GM19099 (cell line): Measurements from ENCODE around the gene ZNF622.

Source experiments
- POLR2A ChIP-seq: IDR thresholded peaks from 3 replicates; pipeline ENCODE4 v1.6.1; 2011; ENCODE audit warnings: low read depth; ENCODE audit not compliant: insufficient read length; ENCODE audit errors: extremely low read depth

The ZNF622 gene, protein sequence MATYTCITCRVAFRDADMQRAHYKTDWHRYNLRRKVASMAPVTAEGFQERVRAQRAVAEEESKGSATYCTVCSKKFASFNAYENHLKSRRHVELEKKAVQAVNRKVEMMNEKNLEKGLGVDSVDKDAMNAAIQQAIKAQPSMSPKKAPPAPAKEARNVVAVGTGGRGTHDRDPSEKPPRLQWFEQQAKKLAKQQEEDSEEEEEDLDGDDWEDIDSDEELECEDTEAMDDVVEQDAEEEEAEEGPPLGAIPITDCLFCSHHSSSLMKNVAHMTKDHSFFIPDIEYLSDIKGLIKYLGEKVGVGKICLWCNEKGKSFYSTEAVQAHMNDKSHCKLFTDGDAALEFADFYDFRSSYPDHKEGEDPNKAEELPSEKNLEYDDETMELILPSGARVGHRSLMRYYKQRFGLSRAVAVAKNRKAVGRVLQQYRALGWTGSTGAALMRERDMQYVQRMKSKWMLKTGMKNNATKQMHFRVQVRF

DNA sequence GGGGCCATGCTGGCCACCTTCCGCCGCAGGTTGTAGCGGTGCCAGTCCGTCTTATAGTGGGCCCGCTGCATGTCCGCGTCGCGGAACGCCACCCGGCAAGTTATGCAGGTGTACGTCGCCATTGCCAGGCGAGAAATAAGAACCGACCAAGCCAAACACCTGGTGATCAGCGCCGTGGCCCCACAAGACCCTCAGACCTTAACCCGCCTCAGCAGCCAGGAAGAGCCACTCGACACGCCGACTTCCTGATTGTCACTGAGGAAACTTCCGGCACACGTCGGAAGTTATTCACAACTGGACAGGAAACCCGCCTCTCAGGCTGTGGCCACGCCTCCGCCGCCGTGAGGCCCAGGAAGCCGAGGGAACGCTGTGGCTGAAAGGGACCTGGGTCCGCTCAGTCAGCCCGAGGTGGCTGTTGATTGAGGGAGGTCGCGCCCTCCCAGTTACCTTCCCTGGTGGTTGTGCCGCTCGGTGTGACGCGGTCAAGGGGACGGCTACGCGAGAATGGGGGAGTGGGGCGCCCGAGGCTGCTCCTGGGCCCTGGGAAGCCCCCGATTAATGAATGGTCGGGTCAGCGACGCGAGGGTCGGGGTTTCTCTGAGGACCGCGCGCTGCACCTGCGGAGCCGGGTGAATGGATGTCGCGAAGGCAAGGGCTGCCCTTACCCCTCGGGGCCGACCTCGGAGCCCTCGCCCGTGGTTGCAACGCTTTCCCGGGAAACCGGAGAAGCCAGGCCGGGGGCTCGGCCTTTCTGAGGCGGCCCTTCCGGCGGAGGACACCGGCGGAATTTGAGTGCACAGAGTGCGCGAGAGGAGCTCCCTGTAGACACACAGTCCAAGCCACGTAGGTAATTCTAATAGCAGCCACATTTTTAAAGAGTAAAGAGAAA, at the start of gene ZNF622:
ZNF622 (minus strand) TSS at position 257 of the 889 bp plus-strand sequence; CDS start at position 122, 135 bp downstream.
- TF ChIP-seq POLR2A = peak; percentile 97

DNA sequence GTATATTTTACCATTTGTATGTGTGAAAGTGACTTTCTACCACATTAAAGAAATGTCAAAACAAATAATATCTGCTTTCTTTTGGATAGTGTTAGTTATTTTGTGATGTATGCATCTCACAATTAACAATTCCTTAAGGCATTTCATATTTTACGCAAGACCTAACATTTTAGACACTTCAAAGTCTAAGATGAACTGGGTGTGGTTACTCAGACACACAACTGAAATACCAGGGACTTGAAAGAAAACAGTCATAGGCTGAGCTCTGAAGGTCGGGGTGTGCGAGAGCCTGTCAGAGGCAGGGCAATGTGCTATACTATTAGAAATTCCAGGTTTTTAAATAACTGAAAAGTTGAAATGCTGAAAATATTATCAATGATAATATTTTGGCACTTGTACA, 44.5 kb upstream of the ZNF622 start:
- TF ChIP-seq POLR2A = no peak

DNA sequence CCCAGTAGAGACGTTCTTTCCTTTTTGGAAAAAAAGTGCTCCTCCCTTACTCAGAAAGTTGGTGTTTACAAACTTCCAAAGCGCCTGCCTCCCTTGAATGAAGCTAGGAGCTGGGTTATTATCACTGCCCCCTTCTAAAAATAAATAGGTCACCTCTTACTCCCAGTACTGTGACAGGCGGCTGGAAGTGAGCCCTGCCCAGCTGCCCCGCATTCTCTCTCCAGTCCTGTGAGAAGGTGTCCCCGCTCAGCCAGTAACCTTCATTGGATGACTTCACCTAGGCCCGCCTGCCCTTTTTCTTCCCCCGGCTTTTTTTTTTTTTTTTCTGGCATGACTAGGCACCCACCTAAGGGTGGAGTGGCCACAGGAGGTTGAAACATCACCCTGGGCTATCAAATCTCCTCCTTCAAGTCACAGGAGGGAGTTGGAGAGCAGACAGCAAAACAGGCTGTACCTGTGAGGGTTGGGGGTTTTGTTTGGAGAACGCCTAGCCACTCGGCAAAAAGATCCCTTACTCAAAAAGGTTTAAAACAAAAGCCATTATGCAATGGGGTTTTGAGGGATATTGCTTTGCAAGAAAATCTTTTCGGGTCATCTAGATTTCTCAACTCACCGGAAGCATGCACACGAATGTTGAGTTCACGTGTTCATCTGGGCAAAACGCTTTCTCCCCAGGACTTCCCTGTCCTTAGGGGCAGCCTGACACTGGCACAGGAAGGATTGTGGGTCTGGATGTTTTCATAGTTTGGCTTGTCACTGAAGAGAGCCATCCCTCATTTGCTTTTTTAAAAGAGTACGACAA, 43.3 kb upstream of the ZNF622 start:
- no peak for TF ChIP-seq POLR2A

DNA sequence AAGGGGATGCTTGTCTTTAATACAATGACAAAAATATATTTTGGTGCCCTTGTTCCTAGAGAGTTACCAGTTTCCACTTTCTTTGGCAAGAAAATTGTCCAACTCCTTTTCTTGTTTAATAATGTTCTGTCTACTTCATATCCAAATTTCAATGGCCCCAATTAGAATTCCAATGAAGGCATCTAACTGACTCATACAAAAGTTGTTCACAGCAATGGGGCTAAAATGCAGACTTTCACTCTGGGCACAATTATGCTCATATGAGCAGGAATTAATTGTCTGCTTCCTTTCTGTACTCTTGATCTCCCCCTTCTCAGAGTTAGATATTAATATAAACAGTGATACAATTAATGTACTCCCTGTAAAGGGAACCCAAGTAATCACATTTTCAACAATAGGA, 42.1 kb upstream of the ZNF622 start:
- no peak for TF ChIP-seq POLR2A

DNA sequence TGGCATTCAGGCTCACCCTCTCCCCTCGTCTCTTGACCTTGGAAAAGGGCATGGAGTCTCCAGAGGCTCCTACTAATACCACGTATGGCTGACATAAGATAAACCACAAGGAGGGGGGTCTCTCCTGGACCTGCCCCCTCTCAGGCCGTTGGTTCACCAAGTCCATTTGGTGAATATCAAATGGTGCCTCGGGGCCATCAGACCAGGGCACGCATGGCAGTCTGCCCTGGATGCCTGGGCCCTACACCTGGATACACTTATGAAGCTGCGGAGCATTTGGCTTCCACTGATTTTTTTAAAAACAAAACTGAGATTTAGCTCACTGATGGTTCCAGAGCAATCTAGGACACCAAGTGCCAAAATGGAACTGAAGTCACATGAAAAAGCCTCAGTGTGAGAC, 40.3 kb upstream of the ZNF622 start:
- no peak for TF ChIP-seq POLR2A

DNA sequence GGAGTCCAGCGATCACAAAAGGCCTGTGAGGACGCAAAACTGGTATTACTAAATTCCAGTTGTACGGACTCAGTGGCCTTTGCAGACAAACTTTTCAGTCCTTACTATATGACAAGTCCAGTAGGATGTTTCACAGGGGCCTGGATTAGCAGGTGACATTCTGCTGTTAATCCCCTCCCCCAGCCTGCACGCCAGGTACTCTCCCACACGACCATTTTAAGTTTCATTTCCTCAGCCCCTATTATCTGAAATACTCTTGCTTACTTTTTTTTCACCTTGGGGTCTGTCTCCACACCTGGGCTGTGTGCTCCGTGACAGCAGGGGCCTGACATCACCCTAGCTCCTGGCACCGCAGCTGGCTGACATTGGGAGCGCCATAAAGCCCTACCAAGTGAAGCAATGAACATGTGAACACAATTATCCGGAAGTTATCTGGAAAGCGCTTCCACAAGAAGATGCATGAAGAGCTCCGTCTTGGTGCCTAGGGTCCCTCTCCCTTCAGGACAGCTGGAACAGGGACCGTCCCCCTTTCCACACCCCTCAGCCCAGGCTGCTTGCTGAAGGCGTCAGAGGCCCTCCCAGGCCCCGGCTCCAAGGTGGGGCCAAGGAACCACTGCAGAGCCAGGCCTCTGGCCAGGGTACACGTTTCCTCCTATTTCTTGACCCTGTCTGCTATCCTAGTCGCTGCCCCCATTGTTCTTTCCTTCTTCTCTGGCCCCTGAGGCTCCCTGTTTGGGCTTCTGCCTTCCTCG, 39.7 kb upstream of the ZNF622 start:
- no peak for TF ChIP-seq POLR2A

DNA sequence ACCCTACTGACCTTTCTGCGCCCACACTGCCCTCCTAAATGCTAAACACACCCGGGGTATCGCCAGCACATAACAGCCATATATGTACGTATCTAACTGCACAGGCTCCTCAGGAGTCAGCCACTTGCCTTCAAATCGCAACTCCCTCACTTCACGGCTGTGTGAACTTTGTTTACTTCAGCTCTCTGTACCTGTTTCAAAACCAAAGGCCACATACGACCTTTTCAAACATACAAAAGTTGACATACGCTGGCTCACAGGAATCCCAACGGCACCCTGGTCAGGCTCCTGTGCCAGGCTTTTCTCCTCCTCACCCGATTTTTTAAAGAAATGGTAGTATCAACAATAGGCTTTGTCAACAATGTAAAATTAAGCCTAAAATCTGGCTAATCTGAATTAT, 39.0 kb upstream of the ZNF622 start:
- TF ChIP-seq POLR2A = no peak

DNA sequence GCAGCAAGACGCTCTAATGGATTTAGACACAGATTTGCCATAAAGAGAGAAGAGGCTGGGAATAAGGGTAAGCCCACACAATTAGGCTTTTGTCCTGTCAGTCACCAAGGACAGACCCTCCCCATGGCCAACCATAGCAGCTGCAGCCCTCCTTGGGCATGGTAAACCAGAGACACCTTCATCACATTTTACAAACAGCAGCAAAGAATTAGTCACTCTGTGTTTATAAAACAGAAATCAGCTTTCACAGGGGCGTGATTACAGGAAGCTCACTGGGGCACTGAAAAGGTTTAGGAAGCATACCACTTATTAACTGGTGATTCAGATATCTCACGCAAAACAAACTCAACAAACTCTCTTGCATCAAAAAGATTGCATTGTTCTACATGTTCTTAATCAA, 37.3 kb upstream of the ZNF622 start:
- no peak for TF ChIP-seq POLR2A

DNA sequence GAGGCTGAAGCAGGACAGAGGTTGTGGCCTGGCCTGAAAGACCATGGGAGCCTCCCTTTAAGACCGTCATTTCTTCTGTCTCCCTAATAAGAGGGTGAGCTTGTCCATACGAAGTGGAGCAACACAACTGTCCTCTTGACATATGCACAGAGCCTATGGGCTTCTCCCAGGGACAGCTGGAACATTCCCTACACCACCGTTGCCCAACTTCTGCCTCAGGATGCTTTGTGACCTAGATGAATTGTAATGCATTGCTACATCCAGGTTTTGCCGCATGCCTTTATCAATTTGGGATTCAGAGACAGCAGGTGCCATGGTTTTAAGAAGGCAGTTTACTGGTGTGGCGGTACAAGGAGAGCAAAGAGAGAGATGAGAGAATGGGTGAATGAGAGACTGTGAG, 34.4 kb upstream of the ZNF622 start:
- TF ChIP-seq POLR2A = no peak

DNA sequence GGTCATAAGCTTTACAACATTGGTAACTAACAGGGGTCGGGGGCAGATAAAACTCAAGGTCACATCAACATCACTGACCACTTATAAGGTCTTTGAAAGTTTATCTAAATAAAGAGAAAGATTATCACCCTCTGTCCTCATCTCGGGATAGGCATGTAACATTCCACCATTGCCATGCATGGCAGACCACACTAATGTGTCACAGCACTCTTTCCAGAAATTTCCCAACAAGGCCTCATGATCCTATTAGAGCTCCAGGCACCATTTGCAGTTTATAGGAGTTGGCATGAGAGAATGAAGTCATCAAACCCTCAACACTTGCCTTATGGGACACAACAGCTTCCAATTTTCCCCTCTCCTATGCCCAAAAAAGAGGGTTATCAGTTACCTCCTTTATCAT, 31.9 kb upstream of the ZNF622 start:
- TF ChIP-seq POLR2A = no peak

DNA sequence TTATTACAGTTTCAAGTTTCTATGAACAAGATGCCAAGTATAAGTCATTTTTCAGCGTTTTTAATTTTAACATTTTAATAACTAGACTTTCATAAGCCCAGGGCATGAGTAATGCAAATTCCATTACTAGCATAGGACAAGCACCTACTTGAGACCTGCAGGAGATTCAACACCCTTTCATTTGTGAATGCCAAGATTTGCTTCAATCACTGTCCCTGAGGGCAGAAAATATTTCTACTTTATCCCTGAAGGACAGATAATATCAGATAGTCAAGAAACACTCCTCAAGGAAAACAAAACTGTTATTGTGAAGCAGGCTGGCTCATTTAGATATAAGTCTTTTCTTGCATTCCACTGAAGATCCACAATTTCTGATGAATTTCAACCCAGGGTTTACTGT, 27.7 kb upstream of the ZNF622 start:
- TF ChIP-seq POLR2A = no peak

DNA sequence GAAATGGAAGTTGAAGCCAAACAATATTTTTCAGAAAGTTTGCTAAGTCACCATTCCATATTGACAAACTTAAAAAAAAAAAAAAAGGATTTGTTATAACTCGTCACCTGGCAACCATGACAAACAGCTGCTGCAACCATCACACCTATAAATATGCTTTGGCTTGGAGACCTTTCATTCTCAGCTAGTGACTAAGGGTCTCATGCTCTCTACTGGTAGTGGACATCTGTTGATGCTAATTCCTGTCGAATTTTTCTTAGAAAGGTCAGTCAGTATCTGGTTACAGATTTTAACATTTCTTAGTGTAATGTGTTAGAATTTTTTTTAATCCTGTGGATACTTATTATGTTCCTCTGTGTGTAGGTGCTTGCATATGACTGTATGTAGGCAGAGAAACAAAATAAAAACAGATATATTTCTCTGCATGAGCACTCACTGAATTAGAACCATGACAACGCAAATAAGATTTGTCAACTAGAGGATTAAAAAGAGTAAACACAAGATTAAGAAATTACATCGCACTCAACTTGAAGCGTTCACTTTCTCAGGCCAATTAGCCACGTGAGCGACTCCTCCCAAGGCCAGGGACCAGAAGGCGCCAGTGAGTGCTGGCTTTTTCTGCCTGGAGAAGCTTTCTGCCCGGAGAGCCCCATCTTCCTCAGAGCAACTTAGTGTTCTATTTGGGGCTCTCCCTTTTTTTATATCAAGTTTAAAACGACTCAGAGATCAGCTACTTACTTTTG, 27.0 kb upstream of the ZNF622 start:
- TF ChIP-seq POLR2A = no peak

DNA sequence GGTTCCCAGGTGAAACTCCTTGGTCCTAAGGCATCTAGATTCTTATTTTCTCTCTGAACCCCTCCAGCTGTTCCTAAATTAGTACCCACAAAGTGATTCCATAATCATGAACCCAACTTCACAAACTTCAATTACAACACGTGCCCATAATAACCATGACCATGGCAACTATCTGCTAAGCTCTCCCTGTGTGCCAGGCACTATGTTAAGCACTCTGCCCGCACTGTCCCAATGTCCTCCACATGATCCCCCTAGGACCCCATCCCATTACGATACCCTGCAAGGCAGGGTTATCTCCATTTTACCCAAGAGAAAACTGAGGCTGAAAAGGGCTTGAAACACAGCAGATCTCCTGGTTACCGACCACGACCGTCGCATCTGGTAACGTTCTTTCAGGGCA, 25.3 kb upstream of the ZNF622 start:
- TF ChIP-seq POLR2A = no peak
